Measurements from ENCODE around the gene SLC16A5. TPM values are rescaled to one million over a fixed set of nuclear protein-coding genes. Genes with fewer than 3 reads are reported as not detected.

The SLC16A5 gene
- total and polyA plus RNA-seq, 10 of the 15 experiments (the other 5 are each of a cell fraction or from before 2014, with no cell fraction given) = 0.03 to 3.1 (median 0.96) TPM

DNA sequence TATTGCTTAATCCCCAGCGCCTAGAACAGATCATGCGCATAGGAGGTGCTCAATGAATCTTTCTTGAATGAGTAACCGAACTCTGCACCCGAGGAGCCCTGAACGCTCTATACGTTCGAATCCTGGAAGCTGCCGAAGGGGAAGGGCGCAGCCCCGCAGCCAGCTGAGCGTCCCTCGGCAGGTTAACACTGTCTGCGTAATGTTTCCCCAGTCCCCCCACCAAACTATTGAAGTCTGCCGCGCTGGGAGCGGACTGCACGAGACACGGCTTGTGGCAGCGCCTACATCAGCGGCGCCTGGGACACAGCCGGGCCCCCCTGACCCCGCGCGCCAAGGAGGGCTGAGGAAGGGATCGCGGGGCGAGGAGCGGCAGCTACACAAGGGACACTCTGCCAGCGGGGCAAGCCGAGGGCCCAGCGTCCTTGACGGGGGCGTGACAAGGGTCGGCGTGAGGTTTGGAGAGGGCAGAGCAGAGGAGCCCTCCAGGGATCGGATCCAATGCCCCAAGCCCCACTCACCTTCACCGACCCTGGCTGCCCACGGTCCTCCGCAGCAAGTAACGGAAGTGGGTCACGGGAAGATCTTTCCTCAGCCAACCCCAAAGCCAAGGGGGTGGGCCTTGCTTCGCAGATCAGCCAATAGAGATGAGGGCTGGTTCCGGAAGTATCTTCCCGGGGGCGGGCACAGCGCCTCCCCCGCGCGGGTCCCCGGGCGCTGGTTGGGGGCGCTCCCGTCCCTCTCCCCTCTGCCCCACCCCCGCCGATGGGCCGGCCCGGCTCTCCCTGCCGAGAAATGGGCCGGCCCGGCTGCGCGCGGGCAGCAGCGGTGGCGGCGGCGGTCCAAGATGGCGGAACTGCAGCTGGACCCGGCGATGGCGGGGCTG lies 41.1 kb upstream of the SLC16A5 start, which contains the start of the genes ATP5PD and KCTD2 (continued):
- TF ChIP-seq MTA3 (IDR thresholded peaks at IDR 0.05; ENCODE audit: borderline replicate concordance, low read length) (no peak), STAT1 (conservative IDR thresholded peaks at IDR 0.05) (no peak), PAX5 (IDR thresholded peaks at IDR 0.05; ENCODE audit: borderline replicate concordance, low read depth, low read length) (no peak; the same call in 1 of the 2 replicates), POLR2AphosphoS5 (IDR thresholded peaks at IDR 0.05; ENCODE audit: low read length) (peak; percentile 92), HDAC2 (IDR thresholded peaks at IDR 0.05) (no peak), IRF3 (IDR thresholded peaks at IDR 0.05) (peak; percentile 90), SMAD5 (IDR thresholded peaks at IDR 0.05; ENCODE audit: low read depth) (peak; percentile 92), FOXK2 (IDR thresholded peaks at IDR 0.05) (peak; percentile 89), MEF2A (IDR thresholded peaks at IDR 0.05; ENCODE audit: insufficient read depth, low read depth, low read length) (no peak), CEBPB (IDR thresholded peaks at IDR 0.05; ENCODE audit: borderline replicate concordance in 1 of 2, low read depth in 2 of 2, low read length in 2 of 2) (no peak), ZNF384 (IDR thresholded peaks at IDR 0.05; ENCODE audit: borderline replicate concordance, low read depth, low read length) (no peak), SMC3 (IDR thresholded peaks at IDR 0.05; ENCODE audit: borderline replicate concordance, low read length) (no peak), SPI1 (IDR thresholded peaks at IDR 0.05; ENCODE audit: borderline replicate concordance, insufficient read depth, low read depth, low read length) (peak; percentile 43; the same call in 1 of the 2 replicates), PML (IDR thresholded peaks at IDR 0.05; ENCODE audit: low read length) (peak; percentile 75), STAT3 (IDR thresholded peaks at IDR 0.05; ENCODE audit: low read depth, low read length) (no peak), RUNX3 (IDR thresholded peaks at IDR 0.05; ENCODE audit: low read length) (peak; percentile 40), HDAC6 (IDR thresholded peaks at IDR 0.05; ENCODE audit: unreplicated experiment) (no peak), NFXL1 (IDR thresholded peaks at IDR 0.05; ENCODE audit: borderline replicate concordance) (no peak), SUZ12 (IDR thresholded peaks at IDR 0.05; ENCODE audit: unreplicated experiment) (no peak), NR2F1 (conservative IDR thresholded peaks at IDR 0.05) (peak; percentile 89), RB1 (IDR thresholded peaks at IDR 0.05; ENCODE audit: borderline replicate concordance) (peak; percentile 55; the same call in 1 of the 2 replicates), IRF4 (IDR thresholded peaks at IDR 0.05; ENCODE audit: low read depth, low read length) (no peak)
- TF ChIP-seq, protein P1, sequence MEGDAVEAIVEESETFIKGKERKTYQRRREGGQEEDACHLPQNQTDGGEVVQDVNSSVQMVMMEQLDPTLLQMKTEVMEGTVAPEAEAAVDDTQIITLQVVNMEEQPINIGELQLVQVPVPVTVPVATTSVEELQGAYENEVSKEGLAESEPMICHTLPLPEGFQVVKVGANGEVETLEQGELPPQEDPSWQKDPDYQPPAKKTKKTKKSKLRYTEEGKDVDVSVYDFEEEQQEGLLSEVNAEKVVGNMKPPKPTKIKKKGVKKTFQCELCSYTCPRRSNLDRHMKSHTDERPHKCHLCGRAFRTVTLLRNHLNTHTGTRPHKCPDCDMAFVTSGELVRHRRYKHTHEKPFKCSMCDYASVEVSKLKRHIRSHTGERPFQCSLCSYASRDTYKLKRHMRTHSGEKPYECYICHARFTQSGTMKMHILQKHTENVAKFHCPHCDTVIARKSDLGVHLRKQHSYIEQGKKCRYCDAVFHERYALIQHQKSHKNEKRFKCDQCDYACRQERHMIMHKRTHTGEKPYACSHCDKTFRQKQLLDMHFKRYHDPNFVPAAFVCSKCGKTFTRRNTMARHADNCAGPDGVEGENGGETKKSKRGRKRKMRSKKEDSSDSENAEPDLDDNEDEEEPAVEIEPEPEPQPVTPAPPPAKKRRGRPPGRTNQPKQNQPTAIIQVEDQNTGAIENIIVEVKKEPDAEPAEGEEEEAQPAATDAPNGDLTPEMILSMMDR (IDR thresholded peaks at IDR 0.05 in 2 of 3, conservative IDR thresholded peaks at IDR 0.05 in 1 of 3; ENCODE audit: control insufficient read depth in 2 of 3, extremely low read depth in 1 of 3, insufficient read depth in 1 of 3, low read depth in 3 of 3, low read length in 3 of 3) = 0 out of 6 replicates have a peak, but pooled peaks of 1 of the 3 experiments have one; percentile 6
- TF ChIP-seq, protein P2, sequence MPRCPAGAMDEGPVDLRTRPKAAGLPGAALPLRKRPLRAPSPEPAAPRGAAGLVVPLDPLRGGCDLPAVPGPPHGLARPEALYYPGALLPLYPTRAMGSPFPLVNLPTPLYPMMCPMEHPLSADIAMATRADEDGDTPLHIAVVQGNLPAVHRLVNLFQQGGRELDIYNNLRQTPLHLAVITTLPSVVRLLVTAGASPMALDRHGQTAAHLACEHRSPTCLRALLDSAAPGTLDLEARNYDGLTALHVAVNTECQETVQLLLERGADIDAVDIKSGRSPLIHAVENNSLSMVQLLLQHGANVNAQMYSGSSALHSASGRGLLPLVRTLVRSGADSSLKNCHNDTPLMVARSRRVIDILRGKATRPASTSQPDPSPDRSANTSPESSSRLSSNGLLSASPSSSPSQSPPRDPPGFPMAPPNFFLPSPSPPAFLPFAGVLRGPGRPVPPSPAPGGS (IDR thresholded peaks at IDR 0.05; ENCODE audit: borderline replicate concordance, insufficient read depth, low read depth, low read length, poor library complexity, severe bottlenecking) = no peak
- TF ChIP-seq, protein P3, sequence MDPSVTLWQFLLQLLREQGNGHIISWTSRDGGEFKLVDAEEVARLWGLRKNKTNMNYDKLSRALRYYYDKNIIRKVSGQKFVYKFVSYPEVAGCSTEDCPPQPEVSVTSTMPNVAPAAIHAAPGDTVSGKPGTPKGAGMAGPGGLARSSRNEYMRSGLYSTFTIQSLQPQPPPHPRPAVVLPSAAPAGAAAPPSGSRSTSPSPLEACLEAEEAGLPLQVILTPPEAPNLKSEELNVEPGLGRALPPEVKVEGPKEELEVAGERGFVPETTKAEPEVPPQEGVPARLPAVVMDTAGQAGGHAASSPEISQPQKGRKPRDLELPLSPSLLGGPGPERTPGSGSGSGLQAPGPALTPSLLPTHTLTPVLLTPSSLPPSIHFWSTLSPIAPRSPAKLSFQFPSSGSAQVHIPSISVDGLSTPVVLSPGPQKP (IDR thresholded peaks at IDR 0.05; ENCODE audit: low read depth, low read length) = peak; percentile 69
